Measurements from ENCODE around the gene JAK1. TPM values are rescaled to one million over a fixed set of nuclear protein-coding genes. Genes with fewer than 3 reads are reported as not detected.

JAK1 gene
- total RNA-seq, 2 donors from 2014 or later: 106 to 136 TPM

- no peak for TF ChIP-seq CTCF (IDR thresholded peaks at IDR 0.05)
- no peak for TF ChIP-seq POLR2A (IDR thresholded peaks at IDR 0.05)
- Histone ChIP-seq H3K27ac (no peak overlapping the region), H3K36me3 (replicated peaks in 1 of 2; ENCODE audit: insufficient read depth in 1 of 2, low read depth in 2 of 2) (peaks cover 0 to 3% of the 10 kb centered on the region in 2 donors), H3K4me1 (no peaks in the 10 kb centered on the region), H3K4me3 (no peak overlapping the region), H3K27me3 (no peaks in the 10 kb centered on the region), H3K9me3 (no peaks in the 10 kb centered on the region)
- ATAC-seq (no peak), DNase-seq (no peak)
- intact Hi-C loops (cut with DNase I): no loop called here
- 88 to 91% methylated on average over 2 of the region's 2 CpGs for WGBS, 2 donors
These were observed 175.4 kb downstream of the JAK1 start for GRCh38 chr1:64790832-64791487.

Small RNAs within 50 kb of the gene (small RNA-seq; reads per million reads assigned to genes)
- not detected for gene AL606517.2

Other genes starting within 250 kb of the JAK1 start
- 1 to 10 TPM; 6.9 to 8.8 TPM for gene RAVER2, start 221.5 kb downstream of the JAK1 start, total RNA-seq
- gene AK4, start 181.7 kb upstream of the JAK1 start, total RNA-seq: 10 to 100 TPM in 1 of 2 donors, 1 to 10 TPM in 1; 8.8 to 20.4 TPM